A549 (cell line): ENCODE data around the gene NDEL1. TPM values are rescaled to one million over a fixed set of nuclear protein-coding genes. Genes with fewer than 3 reads are reported as not detected.

ENCODE experiments used
- ATAC-seq, 2 experiments: fragments of 200-7000 bp in 1 of 2; fragments of >200 bp in 1 of 2; cut with Nextera tagmentation in 1 of 2; cut with Tn5 transposase in 1 of 2; 3 replicates each; pipeline versions ENCODE4 v1.8.0 to v1.9.1; 2018 to 2020; ENCODE audit warnings: mild to moderate bottlenecking in 1 of 2, moderate library complexity in 1 of 2
- CTCF ChIA-PET: fragments of 300-600 bp; sonication (Branson Sonifier 250); formaldehyde crosslinking; extraction: SDS; loops from one replicate; lab custom pipeline; 2021; ENCODE audit warnings: antibody characterized with exemption, inconsistent platforms; lab: Yijun Ruan, JAX
- POLR2A ChIA-PET: fragments of 350-600 bp; formaldehyde crosslinking; extraction: SDS; loops from one replicate; lab custom pipeline; 2021; ENCODE audit warnings: antibody characterized with exemption, inconsistent platforms; lab: Yijun Ruan, JAX
- DNase-seq, 2 experiments: peaks; one replicate each; pipeline versions ENCODE4 v3.0.0 to v3.0.0-alpha.2; 2011 to 2016; ENCODE audit warnings: low read depth in 1 of 2, low spot score in 1 of 2
- FAIRE-seq: peaks from 2 replicates; lab custom pipeline; 2011; peaks lifted over from hg19 to GRCh38; lab: Jason Lieb, UNC
- H3K27ac ChIP-seq, 2 experiments: fragments of >200 bp; sonication (Bioruptor Twin); formaldehyde crosslinking; 3 replicates each; pipeline ENCODE4 v1.5.1; 2016 to 2017
- H3K4me1 ChIP-seq: fragments of >200 bp; sonication (Bioruptor Twin); formaldehyde crosslinking; 3 replicates; pipeline ENCODE4 v1.6.1; 2016
- H3K4me2 ChIP-seq: fragments of >200 bp; sonication (Bioruptor Twin); formaldehyde crosslinking; 3 replicates; pipeline ENCODE4 v1.6.1; 2016
- H3K4me3 ChIP-seq: fragments of >200 bp; sonication (Bioruptor Twin); formaldehyde crosslinking; 3 replicates; pipeline ENCODE4 v1.5.1; 2016
- H3K9me3 ChIP-seq: fragments of >200 bp; sonication (Bioruptor Twin); formaldehyde crosslinking; 3 replicates; pipeline ENCODE4 v1.6.1; 2016
- ATOH8 ChIP-seq: fragments of 250-450 bp; sonication (Bioruptor Pico); IDR thresholded peaks from 2 replicates; pipeline ENCODE4 v1.5.0; 2020; ENCODE audit warnings: low read depth, mild to moderate bottlenecking, moderate library complexity
- BHLHE40 ChIP-seq: IDR thresholded peaks from 2 replicates; pipeline ENCODE4 v1.6.1; 2012; ENCODE audit warnings: low read depth, low read length, inconsistent platforms
- CBX2 ChIP-seq: fragments of 200-600 bp; sonication (generic); IDR thresholded peaks from 2 replicates; pipeline ENCODE4 v1.6.1; 2016; ENCODE audit warnings: low read depth, mild to moderate bottlenecking, borderline replicate concordance
- CBX8 ChIP-seq: fragments of 200-600 bp; sonication (generic); IDR thresholded peaks from 2 replicates; pipeline ENCODE4 v1.6.1; 2016
- CEBPB ChIP-seq, 2 experiments: fragments of >200 bp in 1 of 2; sonication (Bioruptor Twin) in 1 of 2; formaldehyde crosslinking in 1 of 2; IDR thresholded peaks; 2 replicates each; pipeline ENCODE4 v1.6.1; 2012 to 2016
- E2F6 ChIP-seq: IDR thresholded peaks from 2 replicates; pipeline ENCODE4 v1.6.1; 2012; ENCODE audit warnings: low read depth, borderline replicate concordance
- ELK1 ChIP-seq: fragments of 150-350 bp; IDR thresholded peaks from 2 replicates; pipeline ENCODE4 v1.6.1; 2014; ENCODE audit warnings: low read depth, mild to moderate bottlenecking, low read length
- EP300 ChIP-seq, 2 experiments: fragments of >200 bp; sonication (Bioruptor Twin); formaldehyde crosslinking; IDR thresholded peaks; 2 replicates in 1 of 2; 3 replicates in 1 of 2; pipeline ENCODE4 v1.6.1; 2016 to 2017
- FOSL2 ChIP-seq, 2 experiments: fragments of 450-650 bp in 1 of 2; fragments of >200 bp in 1 of 2; sonication (Bioruptor Twin) in 1 of 2; formaldehyde crosslinking; IDR thresholded peaks; 2 replicates each; pipeline versions ENCODE4 v1.5.0 to v1.6.1; 2016 to 2020; ENCODE audit warnings: mild to moderate bottlenecking in 1 of 2, moderate library complexity in 1 of 2
- HEYL ChIP-seq: fragments of 250-450 bp; sonication (Bioruptor Pico); IDR thresholded peaks from 2 replicates; pipeline ENCODE4 v1.8.0; 2021; ENCODE audit warnings: mild to moderate bottlenecking, moderate library complexity
- HOXA7 ChIP-seq: fragments of 250-450 bp; sonication (Bioruptor Pico); IDR thresholded peaks from 2 replicates; pipeline ENCODE4 v1.5.0; 2020; ENCODE audit warnings: mild to moderate bottlenecking, moderate library complexity
- HOXB5 ChIP-seq: fragments of 250-450 bp; sonication (Bioruptor Pico); IDR thresholded peaks from 2 replicates; pipeline ENCODE4 v1.5.0; 2020; ENCODE audit warnings: mild to moderate bottlenecking, moderate library complexity
- KDM5A ChIP-seq: fragments of 200-600 bp; sonication (generic); IDR thresholded peaks from 2 replicates; pipeline ENCODE4 v1.6.1; 2016; ENCODE audit warnings: antibody characterized with exemption, mild to moderate bottlenecking
- MAFK ChIP-seq: fragments of 450-650 bp; IDR thresholded peaks from 2 replicates; pipeline ENCODE4 v1.6.1; 2014; ENCODE audit not compliant: partially characterized antibody
- MAZ ChIP-seq: fragments of 150-350 bp; IDR thresholded peaks from 2 replicates; pipeline ENCODE4 v1.6.1; 2014; ENCODE audit warnings: antibody characterized with exemption, low read depth, low read length, borderline replicate concordance
- NFE2L2 ChIP-seq: fragments of 150-350 bp; conservative IDR thresholded peaks from 2 replicates; pipeline ENCODE4 v1.6.1; 2014; ENCODE audit warnings: low read length
- NPAS2 ChIP-seq: fragments of 250-450 bp; sonication (Bioruptor Pico); IDR thresholded peaks from 2 replicates; pipeline ENCODE4 v1.8.0; 2022; ENCODE audit warnings: mild to moderate bottlenecking, moderate library complexity, borderline replicate concordance
- NR3C1 ChIP-seq: fragments of >200 bp; sonication (Bioruptor Twin); formaldehyde crosslinking; IDR thresholded peaks from 3 replicates; pipeline ENCODE4 v1.6.1; 2017
- POLR2A ChIP-seq: IDR thresholded peaks from 2 replicates; pipeline ENCODE4 v1.6.1; 2012; ENCODE audit warnings: mild to moderate bottlenecking, low read length
- POLR2AphosphoS2 ChIP-seq: conservative IDR thresholded peaks from 2 replicates; pipeline ENCODE4 v1.6.1; 2012; ENCODE audit warnings: low read length, improper control_type of control experiment, inconsistent platforms
- RAD21 ChIP-seq, 2 experiments: fragments of >200 bp in 1 of 2; sonication (Bioruptor Twin) in 1 of 2; formaldehyde crosslinking in 1 of 2; IDR thresholded peaks in 1 of 2; conservative IDR thresholded peaks in 1 of 2; 2 replicates in 1 of 2; 3 replicates in 1 of 2; pipeline ENCODE4 v1.6.1; 2012 to 2018; ENCODE audit warnings: inconsistent platforms in 1 of 2
- REST ChIP-seq: fragments of 200-600 bp; sonication (generic); IDR thresholded peaks from 2 replicates; pipeline ENCODE4 v1.6.1; 2016; ENCODE audit warnings: antibody characterized with exemption, mild to moderate bottlenecking, moderate library complexity
- SREBF2 ChIP-seq: fragments of 450-650 bp; IDR thresholded peaks from 2 replicates; pipeline ENCODE4 v1.6.1; 2014; ENCODE audit warnings: mild to moderate bottlenecking, moderate library complexity
- TFCP2L1 ChIP-seq: fragments of 250-450 bp; sonication (Bioruptor Pico); IDR thresholded peaks from 2 replicates; pipeline ENCODE4 v1.5.0; 2021; ENCODE audit warnings: mild to moderate bottlenecking
- TP53 ChIP-seq: fragments of 250-450 bp; sonication (Bioruptor Pico); IDR thresholded peaks from 2 replicates; pipeline ENCODE4 v1.5.0; 2021; ENCODE audit warnings: mild to moderate bottlenecking, moderate library complexity
- ZC3H11A ChIP-seq: fragments of 450-650 bp; IDR thresholded peaks from 2 replicates; pipeline ENCODE4 v1.6.1; 2014; ENCODE audit warnings: antibody characterized with exemption, mild to moderate bottlenecking
- ZFP36 ChIP-seq: fragments of 450-650 bp; IDR thresholded peaks from 2 replicates; pipeline ENCODE4 v1.6.1; 2014; ENCODE audit warnings: borderline replicate concordance; ENCODE audit not compliant: partially characterized antibody
- ZNF302 ChIP-seq: fragments of 250-450 bp; sonication (Bioruptor Pico); IDR thresholded peaks from 2 replicates; pipeline ENCODE4 v1.9.0; 2021; ENCODE audit warnings: inconsistent platforms, mild to moderate bottlenecking, moderate library complexity
- WGBS: methylation state at CpG from one replicate; pipeline ENCODE4 v1.1.6; 2017; ENCODE audit errors: missing lambda C conversion rate; 5-methylcytosine and 5-hydroxymethylcytosine counted together
- polyA plus RNA-seq, 4 experiments: library from polyadenylated mRNA; depleted of rRNA in 3 of 4; stranded (reverse); fragments of >200 nt; fragmentation: RNase III in 1 of 4; extraction: RNeasy Plus Mini Kit Qiagen cat#74134 plus additional on column Dnase treatment in 1 of 4; gene quantifications; 2 replicates in 3 of 4; 3 replicates in 1 of 4; pipeline ENCODE4 v1.2.3, GENCODE V29; 2011 to 2017

NDEL1 gene
- polyA plus RNA-seq, 2 of the 4 experiments (the other 2 are of a cell fraction): 53.3 to 91.0 TPM

GRCh38 chr17:8472663-8473062 lies 37.0 kb downstream of the NDEL1 start:
- no peak for ATAC-seq
- POLR2A ChIA-PET: no interaction called here
- CTCF ChIA-PET: interaction anchor here (0.5 to 2.3 kb wide), 4 partner anchors 9 to 273 kb away, joined by 3 to 12 read pairs (median 5); no protein-coding TSS in a partner anchor

GRCh38 chr17:8473451-8474192 lies 37.9 kb downstream of the NDEL1 start:
- ChIA-PET CTCF (interaction anchor here (2.0 kb wide), 1 partner anchor 8 kb away, joined by 6 read pairs; no protein-coding TSS in a partner anchor), POLR2A (no interaction called here)
- H3K4me1 ChIP-seq: no peaks in the 10 kb centered on the region
- FAIRE-seq: no peak
- H3K4me2 ChIP-seq: no peak overlapping the region
- TF ChIP-seq TP53 (CRISPR knock-in tag): no peak
- no peak for TF ChIP-seq POLR2A
- no peak for TF ChIP-seq ZFP36
- no peak for TF ChIP-seq KDM5A
- TF ChIP-seq EP300 (IDR thresholded peaks at IDR 0.05): no peak
- TF ChIP-seq NFE2L2: no peak
- TF ChIP-seq MAFK: no peak
- TF ChIP-seq MAZ: no peak
- no peak for TF ChIP-seq NR3C1
- no peak for TF ChIP-seq CEBPB (IDR thresholded peaks at IDR 0.05)
- no peak for TF ChIP-seq ATOH8 (CRISPR knock-in tag)
- no peak for TF ChIP-seq E2F6
- TF ChIP-seq REST: no peak
- no peak for TF ChIP-seq ZNF302
- no peak for TF ChIP-seq TFCP2L1 (CRISPR knock-in tag)
- no peak for TF ChIP-seq FOSL2 (IDR thresholded peaks at IDR 0.05)
- TF ChIP-seq FOSL2 (CRISPR knock-in tag; IDR thresholded peaks at IDR 0.05): no peak
- no peak for TF ChIP-seq ZC3H11A
- no peak for TF ChIP-seq HOXA7
- TF ChIP-seq POLR2AphosphoS2: no peak
- no peak overlapping the region for H3K27ac ChIP-seq
- DNase-seq: no peak
- ATAC-seq: no peak
- H3K4me3 ChIP-seq: no peak overlapping the region
- H3K9me3 ChIP-seq: no peaks in the 10 kb centered on the region
- 95% methylated on average over 13 of the region's 13 CpGs for WGBS

More at GRCh38 chr17:8472663-8473062, 37.0 kb downstream of the NDEL1 start:
- no peaks in the 10 kb centered on the region for H3K4me1 ChIP-seq
- H3K9me3 ChIP-seq: no peaks in the 10 kb centered on the region
- TF ChIP-seq NPAS2 (no peak), CBX8 (no peak), SREBF2 (no peak), HOXB5 (CRISPR knock-in tag) (no peak), ATOH8 (CRISPR knock-in tag) (no peak), MAZ (no peak), BHLHE40 (no peak), ELK1 (no peak), E2F6 (no peak), CBX2 (no peak), RAD21 (conservative IDR thresholded peaks at IDR 0.05 in 1 of 2, IDR thresholded peaks at IDR 0.05 in 1 of 2) (no peak), MAFK (no peak), TFCP2L1 (CRISPR knock-in tag) (no peak), HEYL (CRISPR knock-in tag) (no peak)
- no peak for FAIRE-seq
- H3K27ac ChIP-seq: no peak overlapping the region
- H3K4me2 ChIP-seq: no peak overlapping the region
- 96% methylated on average over 8 of the region's 8 CpGs for WGBS
- DNase-seq: no peak
- H3K4me3 ChIP-seq: no peak overlapping the region
